ENCODE measurements around the gene NKX1-1.

NKX1-1 gene

GRCh38 chr4:1385373-1386340 is 20.6 kb downstream of the NKX1-1 start:
- DNase-seq (ENCODE audit: low read depth), result no peak

DNA sequence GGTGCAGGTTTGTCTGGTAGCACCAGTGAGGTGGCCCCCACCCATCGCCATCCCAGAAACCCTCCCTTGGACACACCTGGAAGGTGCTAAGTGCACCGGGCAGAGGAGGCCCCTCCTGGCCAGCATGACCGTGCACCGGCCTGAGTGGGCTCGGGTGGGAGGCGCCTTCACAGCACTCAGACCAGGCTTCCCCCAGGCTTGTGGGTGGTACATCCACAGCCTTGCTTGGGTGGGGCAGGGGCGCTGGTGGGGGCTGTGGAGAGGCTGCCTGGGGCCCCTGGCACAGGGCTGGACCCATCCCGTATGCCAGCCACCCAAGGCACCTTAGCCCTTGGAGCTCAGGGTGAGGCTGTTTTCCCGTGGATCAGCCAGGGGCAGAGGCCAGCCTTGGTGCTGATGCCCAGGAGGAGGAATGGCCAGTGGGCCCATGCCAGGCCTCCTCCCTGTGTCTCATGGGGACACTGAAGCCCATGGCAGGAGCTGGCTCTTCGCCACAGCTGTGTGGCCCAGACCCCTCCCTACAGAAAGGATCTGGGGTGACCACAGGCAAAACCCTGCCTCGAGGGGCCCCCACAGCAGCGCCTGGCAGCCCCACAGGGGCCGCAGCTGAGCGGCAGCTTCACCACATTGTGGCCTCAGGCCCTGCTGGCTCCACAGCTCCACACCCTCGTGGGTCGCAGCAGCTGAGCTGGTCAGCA is 21.4 kb downstream of the NKX1-1 start:
- no peak for DNase-seq (ENCODE audit: low read depth)

DNA sequence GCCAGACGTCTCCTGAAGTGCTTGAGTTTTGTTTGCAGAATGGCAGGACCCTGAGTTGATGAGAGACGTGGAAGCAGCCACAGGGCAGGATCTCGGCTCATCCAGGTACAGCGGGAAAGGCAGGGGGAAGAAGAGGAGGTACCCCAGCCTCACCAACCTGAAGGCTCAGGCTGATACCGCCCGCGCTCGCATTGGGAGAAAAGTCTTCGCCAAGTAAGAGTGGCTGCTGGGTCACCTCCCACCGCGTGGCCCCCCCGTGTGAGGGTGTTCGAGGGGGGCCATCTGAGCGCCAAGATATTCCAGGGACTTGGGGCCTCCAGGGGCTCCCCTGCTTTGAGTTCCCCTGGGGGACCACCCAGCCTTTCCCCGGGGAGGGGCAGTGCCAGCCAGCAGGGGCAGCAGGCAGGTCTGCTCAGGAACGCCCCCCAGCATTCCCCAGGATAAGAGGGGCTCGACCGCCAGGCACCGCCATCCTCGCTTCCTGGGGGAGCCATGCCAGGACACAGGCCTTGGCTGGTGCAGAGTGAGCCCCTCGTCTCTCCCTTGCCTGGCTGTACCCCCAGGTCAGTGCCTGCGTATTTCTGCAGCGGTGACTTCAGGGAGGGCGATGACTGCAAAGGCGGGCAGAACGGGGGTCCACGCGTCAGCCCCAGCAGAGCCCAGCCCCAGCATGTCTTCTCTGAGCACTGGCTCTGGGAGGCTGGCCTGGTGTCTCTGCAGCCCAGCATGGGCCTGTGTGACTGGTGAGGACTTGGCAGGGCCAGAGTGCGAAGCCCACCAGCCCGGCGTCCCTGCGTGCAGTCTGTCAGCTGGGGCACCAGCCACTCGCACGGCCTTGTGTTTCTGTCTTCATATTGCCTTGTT is 22.3 kb downstream of the NKX1-1 start:
- DNase-seq (ENCODE audit: low read depth), result no peak

DNA sequence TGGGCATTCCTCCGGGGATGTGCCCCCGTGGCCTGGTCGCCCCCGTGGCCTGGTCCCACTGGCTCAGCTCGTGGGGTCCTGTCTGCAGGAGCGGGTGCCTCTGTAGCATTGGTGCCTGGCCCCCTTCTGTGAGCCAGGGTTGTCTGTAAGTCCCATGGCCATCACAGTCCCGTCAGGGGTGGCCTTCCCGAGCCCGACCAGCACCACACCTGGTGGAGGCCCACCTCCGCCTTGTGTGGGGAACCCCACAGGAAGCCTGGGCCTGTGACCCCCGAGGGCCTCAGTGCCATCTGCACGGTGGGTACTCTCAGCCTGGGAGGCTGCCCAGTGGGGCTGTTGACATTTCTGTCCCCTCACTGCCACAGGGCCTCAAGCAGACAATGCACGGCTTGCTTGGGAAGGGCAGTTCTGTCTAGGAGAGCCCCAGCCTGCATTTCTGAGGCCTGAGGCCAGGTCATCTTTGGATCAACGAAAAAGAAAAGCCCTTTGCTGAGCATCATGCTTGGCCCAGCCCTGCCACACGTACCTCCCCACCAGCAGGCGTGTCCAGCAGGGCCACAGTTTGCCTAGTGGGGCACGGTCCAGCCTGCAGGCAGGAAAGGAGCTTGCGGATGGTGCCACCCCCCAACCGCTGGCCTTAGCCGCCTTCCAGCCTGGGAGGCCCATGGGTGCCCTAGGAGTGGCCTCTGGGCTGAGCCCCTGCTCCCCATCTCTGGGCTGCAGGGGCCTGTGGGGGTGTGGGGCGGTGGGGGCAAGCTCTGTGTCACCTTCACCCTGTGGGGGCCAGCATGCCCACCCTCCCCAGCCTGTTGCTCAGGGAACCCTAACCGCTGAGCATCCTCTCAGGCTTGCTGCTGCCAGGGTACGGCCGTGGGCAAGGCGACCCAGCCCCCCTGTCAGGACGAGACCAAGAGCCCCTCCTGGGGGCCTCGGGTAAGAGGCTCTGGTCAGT is 23.2 kb downstream of the NKX1-1 start:
- no peak for DNase-seq (ENCODE audit: low read depth)

GRCh38 chr4:1381944-1382541 is 24.2 kb downstream of the NKX1-1 start:
- DNase-seq (ENCODE audit: low read depth), result no peak

DNA sequence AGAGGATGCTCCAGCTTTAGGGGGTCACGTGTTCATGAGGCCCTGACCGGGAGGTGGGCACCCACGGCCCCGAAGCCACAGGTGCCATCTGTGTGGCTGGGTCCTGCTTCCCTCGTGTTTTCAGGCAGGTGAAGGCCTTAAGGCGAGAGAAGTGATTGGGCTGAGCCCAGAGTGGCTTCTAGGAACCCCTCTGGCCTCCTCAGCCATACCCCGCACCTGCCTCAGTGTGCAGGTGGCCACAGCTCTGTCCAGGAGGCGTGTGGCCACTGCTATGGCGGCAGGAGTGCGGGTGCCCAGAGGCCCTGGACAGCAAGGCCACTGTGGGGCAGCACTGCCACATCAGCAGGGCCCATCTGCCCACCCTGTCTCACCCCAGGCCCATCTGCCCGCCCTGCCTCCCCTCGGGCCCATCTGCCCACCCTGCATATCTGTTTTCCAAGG is 25.0 kb downstream of the NKX1-1 start:
- no peak for DNase-seq (ENCODE audit: low read depth)

DNA sequence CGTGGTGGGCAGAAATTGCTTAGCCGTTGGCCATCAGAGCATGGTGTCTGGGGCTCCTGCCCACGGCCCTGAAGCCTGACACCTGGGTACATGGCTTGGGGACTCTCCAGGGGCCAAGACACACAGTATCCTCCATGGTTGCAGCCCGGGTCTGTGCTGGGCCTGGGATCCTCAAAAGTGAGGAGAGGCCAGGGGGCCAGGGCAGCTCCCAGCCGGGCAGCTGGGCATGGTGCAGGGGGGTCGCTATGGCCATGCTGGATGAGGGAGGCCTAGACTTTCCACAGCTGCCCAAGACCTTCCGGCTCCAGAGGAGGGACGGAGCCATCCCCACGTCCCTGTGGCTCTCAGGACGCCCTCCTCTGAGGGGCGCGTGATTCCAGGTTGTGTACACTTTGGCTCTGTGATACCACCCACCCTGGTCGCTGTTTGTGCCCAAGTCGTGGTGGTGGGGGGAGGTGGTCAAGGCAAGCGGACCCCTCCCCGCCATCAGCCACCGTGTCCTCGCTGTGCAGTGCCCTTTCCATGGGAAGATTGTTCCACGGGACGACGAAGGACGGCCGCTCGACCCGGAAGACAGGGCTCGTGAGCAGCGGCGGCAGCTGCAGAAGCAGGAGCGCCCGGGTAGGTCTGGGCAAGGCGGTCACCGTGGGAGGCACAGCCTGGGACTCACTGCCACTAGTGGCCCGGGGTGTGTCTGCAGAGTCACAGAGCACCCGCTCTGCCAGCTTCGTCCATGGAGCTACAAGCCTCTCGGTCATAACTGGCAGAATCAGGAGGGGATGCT is 25.7 kb downstream of the NKX1-1 start:
- DNase-seq (ENCODE audit: low read depth), result no peak

- DNase-seq (ENCODE audit: low read depth), result no peak
These were observed 26.4 kb downstream of the NKX1-1 start for GRCh38 chr4:1379801-1380331.

GRCh38 chr4:1379351-1379781 is 26.9 kb downstream of the NKX1-1 start:
- DNase-seq (ENCODE audit: low read depth), result no peak

- no peak for DNase-seq (ENCODE audit: low read depth)
These were observed 27.5 kb downstream of the NKX1-1 start for GRCh38 chr4:1378559-1379231.

GRCh38 chr4:1377606-1378261 is 28.5 kb downstream of the NKX1-1 start:
- DNase-seq (ENCODE audit: low read depth), result no peak

DNA sequence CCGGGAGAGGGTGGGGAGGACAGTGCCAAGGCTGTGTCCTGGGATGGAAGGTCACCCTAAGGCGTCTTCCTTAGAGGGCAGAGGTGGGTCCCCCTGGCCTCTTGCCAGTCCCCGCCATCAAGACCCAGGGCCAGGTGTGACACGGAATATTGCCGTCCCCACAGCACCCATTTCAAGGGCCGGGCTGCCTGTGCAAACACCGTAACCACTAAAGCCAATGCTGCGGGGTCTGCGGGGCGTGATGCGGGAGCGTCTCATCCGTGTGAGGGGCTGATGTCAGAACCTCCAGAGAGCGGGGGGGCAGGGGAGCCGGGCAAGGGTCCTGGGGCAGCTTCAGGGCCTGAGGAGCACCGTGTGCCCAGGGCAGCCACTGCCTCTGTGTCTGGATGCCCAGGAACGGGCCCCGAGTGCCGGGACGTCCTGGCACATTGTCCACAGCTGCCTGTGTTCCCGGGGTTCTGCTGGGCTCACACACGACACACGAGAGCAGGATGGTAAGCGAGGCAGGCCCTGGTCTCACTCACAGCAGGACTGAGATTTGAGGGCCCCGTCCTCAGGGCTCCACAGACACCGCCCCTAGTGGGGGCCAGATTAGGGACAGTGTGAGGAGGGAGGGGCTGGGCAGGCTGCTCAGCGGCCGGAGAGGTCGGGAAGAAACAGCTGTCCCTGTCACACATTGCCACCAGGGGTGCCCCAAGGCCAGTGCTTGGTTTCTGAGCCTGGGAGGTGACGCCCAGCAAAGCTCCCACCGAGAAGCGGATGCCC is 29.2 kb downstream of the NKX1-1 start:
- no peak for DNase-seq (ENCODE audit: low read depth)

DNA sequence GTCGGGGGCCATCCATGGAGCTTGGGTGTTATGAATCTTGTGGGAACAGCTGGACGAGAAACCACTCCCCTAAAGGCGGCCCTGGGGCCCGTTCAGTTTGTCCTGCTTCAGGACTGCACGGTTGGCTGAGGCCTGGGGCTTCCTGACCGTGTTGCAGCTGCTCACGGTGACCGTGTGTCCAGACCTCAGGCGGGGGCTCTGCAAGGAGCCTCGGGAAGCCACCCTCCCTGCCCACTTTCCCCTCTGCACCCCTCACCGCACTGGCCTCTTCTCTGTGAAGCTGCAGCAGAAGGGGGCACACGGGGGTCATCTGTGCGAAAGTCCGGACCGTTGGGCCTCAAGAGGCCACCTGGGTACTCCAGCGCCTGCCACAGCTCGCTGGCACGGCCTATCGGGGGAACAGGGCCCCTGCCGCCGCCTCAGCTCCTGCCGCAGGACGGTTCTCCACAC is 29.8 kb downstream of the NKX1-1 start:
- no peak for DNase-seq (ENCODE audit: low read depth)

DNA sequence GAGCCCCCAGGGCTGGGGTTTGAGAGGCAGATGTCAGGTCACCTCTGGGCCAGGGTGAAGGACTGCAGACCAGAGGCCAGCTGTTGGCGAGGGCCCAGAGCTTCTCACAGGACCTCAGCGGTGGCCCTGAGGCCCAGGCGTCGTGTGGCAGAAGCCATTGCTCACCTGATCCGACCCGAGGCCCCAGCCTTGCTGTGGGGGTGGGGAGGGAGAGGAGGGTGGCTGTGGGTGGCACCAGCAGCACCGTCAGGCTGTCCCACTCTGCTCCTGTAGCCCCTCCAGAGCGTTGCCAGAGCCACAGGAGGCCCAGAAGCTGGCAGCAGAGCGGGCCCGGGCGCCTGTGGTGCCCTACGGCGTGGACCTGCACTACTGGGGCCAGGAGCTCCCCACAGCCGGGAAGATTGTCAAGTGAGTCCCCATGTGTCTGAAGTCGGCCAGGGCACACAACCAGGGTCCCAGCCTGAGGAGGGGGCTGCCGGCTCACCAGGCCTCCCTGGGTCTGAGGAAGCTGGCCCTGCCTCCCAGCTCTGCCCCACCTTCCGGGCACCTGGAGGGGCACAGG is 30.4 kb downstream of the NKX1-1 start:
- no peak for DNase-seq (ENCODE audit: low read depth)

- no peak for DNase-seq (ENCODE audit: low read depth)
These were observed 31.1 kb downstream of the NKX1-1 start for GRCh38 chr4:1375051-1375721.

DNA sequence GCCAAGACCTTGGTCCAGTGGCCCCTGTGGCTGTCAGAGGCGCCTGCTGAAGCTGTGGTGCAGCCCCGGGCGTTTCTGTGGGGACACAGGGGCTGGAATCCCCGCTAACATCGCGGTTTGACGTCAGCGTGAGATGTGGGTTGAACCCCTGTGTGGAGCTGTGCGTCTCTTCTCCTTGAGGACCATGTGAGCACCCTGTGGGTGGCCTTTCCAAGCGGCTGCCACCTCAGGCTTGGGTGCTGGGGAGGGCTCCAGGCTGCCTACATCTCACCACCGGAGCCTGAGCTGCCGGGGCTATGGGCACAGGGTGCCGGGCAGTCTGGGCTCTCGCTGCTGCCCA is 31.6 kb downstream of the NKX1-1 start:
- DNase-seq (ENCODE audit: low read depth), result no peak

Data from activated T-cell treated with anti-CD3 and anti-CD28 coated beads for 24 hours (primary cell).